Measurements from ENCODE around the gene CHP1.
"Not testable (repeated sequence)": the region's sequence is repeated elsewhere in the genome, so short reads cannot be mapped to it uniquely, and the experiment has no call there.

DNA sequence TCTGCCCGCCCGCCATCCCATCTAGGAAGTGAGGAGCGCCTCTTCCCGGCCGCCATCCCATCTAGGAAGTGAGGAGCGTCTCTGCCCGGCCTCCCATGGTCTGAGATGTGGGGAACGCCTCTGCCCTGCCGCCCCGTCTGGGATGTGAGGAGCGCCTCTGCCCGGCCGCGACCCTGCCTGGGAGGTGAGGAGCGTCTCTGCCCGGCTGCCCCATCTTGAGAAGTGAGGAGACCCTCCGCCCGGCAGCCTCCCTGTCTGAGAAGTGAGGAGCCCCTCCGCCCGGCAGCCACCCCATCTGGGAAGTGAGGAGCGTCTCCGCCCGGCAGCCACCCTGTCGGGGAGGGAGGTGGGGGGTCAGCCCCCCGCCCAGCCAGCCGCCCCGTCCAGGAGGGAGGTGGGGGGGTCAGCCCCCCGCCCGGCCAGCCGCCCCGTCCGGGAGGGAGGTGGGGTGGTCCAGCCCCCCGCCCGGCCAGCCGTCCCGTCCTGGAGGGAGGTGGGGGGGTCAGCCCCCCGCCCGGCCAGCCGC lies 89.8 kb downstream of the CHP1 start:
- TF ChIP-seq CTCF (IDR thresholded peaks at IDR 0.05; ENCODE audit: low read length); EZH2 (IDR thresholded peaks at IDR 0.05; ENCODE audit: borderline replicate concordance, low read length): not testable (repeated sequence)

All from OCI-LY1 (cell line).